ENCODE data around the gene NES.

The NES gene

GRCh38 chr1:156623946-156624813, 53.0 kb downstream of the NES start:
- DNase-seq (ENCODE audit: low read depth in 2 of 2) = peak in 1 of 2 donors; percentile 46

- DNase-seq (ENCODE audit: low read depth in 2 of 2) = no peak
Observed at GRCh38 chr1:156622581-156623297, 54.5 kb downstream of the NES start.

- DNase-seq (ENCODE audit: low read depth in 2 of 2) = no peak
Observed at GRCh38 chr1:156619582-156619955, 57.6 kb downstream of the NES start.

- no peak for DNase-seq (ENCODE audit: low read depth in 2 of 2)
Observed at GRCh38 chr1:156618853-156619581, 58.2 kb downstream of the NES start, which contains the start of gene HAPLN2. Gene HAPLN2 (plus strand): TSS chr1:156619415. CDS start chr1:156623491, 4,076 bp downstream.
